Hepatocyte (in vitro differentiated cells): ENCODE data around the gene ERGIC1. TPM values are rescaled to one million over a fixed set of nuclear protein-coding genes. Genes with fewer than 3 reads are reported as not detected.

Source experiments
- DNase-seq: peaks from one replicate; pipeline ENCODE4 v3.0.0-alpha.2; 2016; ENCODE audit warnings: low spot score
- H2AFZ ChIP-seq: fragments of 200-600 bp; sonication (generic); 2 replicates; pipeline ENCODE4 v1.6.0; 2016; ENCODE audit warnings: antibody characterized with exemption, mild to moderate bottlenecking
- H3K27ac ChIP-seq: fragments of 200-600 bp; sonication (generic); 2 replicates; pipeline ENCODE4 v1.5.1; 2016; ENCODE audit warnings: mild to moderate bottlenecking
- H3K27me3 ChIP-seq: fragments of 200-600 bp; sonication (generic); 2 replicates; pipeline ENCODE4 v1.6.1; 2016
- H3K36me3 ChIP-seq: fragments of 200-600 bp; sonication (generic); replicated peaks from 2 replicates; pipeline ENCODE4 v1.5.1; 2016; ENCODE audit warnings: low read depth; ENCODE audit not compliant: insufficient read depth
- H3K4me1 ChIP-seq: fragments of 200-600 bp; sonication (generic); 2 replicates; pipeline ENCODE4 v1.5.1; 2016; ENCODE audit warnings: mild to moderate bottlenecking, moderate library complexity; ENCODE audit not compliant: insufficient read depth
- H3K4me2 ChIP-seq: fragments of 200-600 bp; sonication (generic); 2 replicates; pipeline ENCODE4 v1.6.0; 2016
- H3K4me3 ChIP-seq: fragments of 200-600 bp; sonication (generic); 2 replicates; pipeline ENCODE4 v1.5.1; 2016; ENCODE audit warnings: mild to moderate bottlenecking
- H3K79me2 ChIP-seq: fragments of 200-600 bp; sonication (generic); 2 replicates; pipeline ENCODE4 v1.6.0; 2017; ENCODE audit warnings: mild to moderate bottlenecking
- H3K9me2 ChIP-seq: fragments of 200-600 bp; sonication (generic); replicated peaks from 2 replicates; pipeline ENCODE4 v1.6.0; 2017; ENCODE audit warnings: mild to moderate bottlenecking; ENCODE audit not compliant: insufficient read depth
- H3K9me3 ChIP-seq: fragments of 200-600 bp; sonication (generic); 2 replicates; pipeline ENCODE4 v1.5.1; 2016; ENCODE audit warnings: low read depth, mild to moderate bottlenecking
- H4K20me1 ChIP-seq: fragments of 200-600 bp; sonication (generic); 2 replicates; pipeline ENCODE4 v1.6.0; 2016; ENCODE audit warnings: mild to moderate bottlenecking; ENCODE audit not compliant: insufficient read depth, poor library complexity, severe bottlenecking
- CTCF ChIP-seq: fragments of 200-600 bp; sonication (generic); IDR thresholded peaks from 2 replicates; pipeline ENCODE4 v1.5.1; 2016; ENCODE audit warnings: antibody characterized with exemption, mild to moderate bottlenecking; ENCODE audit not compliant: poor library complexity
- EZH2 ChIP-seq: fragments of 200-600 bp; sonication (generic); IDR thresholded peaks from 2 replicates; pipeline ENCODE4 v1.6.1; 2016; ENCODE audit warnings: antibody characterized with exemption, mild to moderate bottlenecking, borderline replicate concordance
- EZH2phosphoT487 ChIP-seq: fragments of 200-600 bp; sonication (generic); IDR thresholded peaks from one replicate; pipeline ENCODE4 v1.6.1; 2018; ENCODE audit warnings: antibody characterized with exemption, mild to moderate bottlenecking, low read depth, moderate library complexity; ENCODE audit not compliant: unreplicated experiment, severe bottlenecking
- WGBS: methylation state at CpG from one replicate; pipeline ENCODE4 v1.1.6; 2016; ENCODE audit warnings: low lambda C conversion rate; ENCODE audit errors: missing lambda C conversion rate; 5-methylcytosine and 5-hydroxymethylcytosine counted together
- polyA plus RNA-seq: library from polyadenylated mRNA; unstranded; fragments of >200 nt; fragmentation: Nextera tagmentation; extraction: Ambion mirVana; gene quantifications from 2 replicates; pipeline ENCODE4 v1.2.1, GENCODE V29; 2016
- total RNA-seq: library from RNA; depleted of rRNA; stranded (reverse); fragments of >200 nt; gene quantifications from 2 replicates; pipeline ENCODE4 v1.2.3, GENCODE V29; 2014

Gene ERGIC1
- total and polyA plus RNA-seq, 2 experiments from 2014 or later, result 39.1 to 107 TPM

- WGBS, result 98% methylated on average over 3 of the region's 3 CpGs
- Histone ChIP-seq H4K20me1 (no peaks in the 10 kb centered on the region), H3K79me2 (no peaks in the 10 kb centered on the region), H2AFZ (no peak overlapping the region), H3K36me3 (no peaks in the 10 kb centered on the region), H3K4me1 (no peaks in the 10 kb centered on the region), H3K27me3 (no peaks in the 10 kb centered on the region), H3K9me3 (no peaks in the 10 kb centered on the region), H3K9me2 (no peaks in the 10 kb centered on the region), H3K27ac (no peak overlapping the region), H3K4me2 (no peak overlapping the region), H3K4me3 (no peak overlapping the region)
- TF ChIP-seq EZH2phosphoT487 (no peak), EZH2 (no peak), CTCF (no peak)
- DNase-seq, result no peak
Measured at GRCh38 chr5:172818081-172818480, 16.0 kb upstream of the ERGIC1 start.

- H3K79me2 ChIP-seq, result no peaks in the 10 kb centered on the region
- no peaks in the 10 kb centered on the region for H3K9me3 ChIP-seq
- no peak overlapping the region for H3K27ac ChIP-seq
- H3K4me2 ChIP-seq, result no peak overlapping the region
- H4K20me1 ChIP-seq, result no peaks in the 10 kb centered on the region
- no peaks in the 10 kb centered on the region for H3K9me2 ChIP-seq
- DNase-seq, result no peak
- no peaks in the 10 kb centered on the region for H3K27me3 ChIP-seq
- no peaks in the 10 kb centered on the region for H3K4me1 ChIP-seq
- WGBS, result 94% methylated on average over 3 of the region's 3 CpGs
- H3K4me3 ChIP-seq, result no peak overlapping the region
- TF ChIP-seq EZH2phosphoT487 (no peak), CTCF (no peak), EZH2 (no peak)
- no peak overlapping the region for H2AFZ ChIP-seq
- no peaks in the 10 kb centered on the region for H3K36me3 ChIP-seq
Measured at GRCh38 chr5:172819569-172819968, 14.5 kb upstream of the ERGIC1 start.

GRCh38 chr5:172820046-172820767 is 13.8 kb upstream of the ERGIC1 start:
- H4K20me1 ChIP-seq, result no peaks in the 10 kb centered on the region
- no peaks in the 10 kb centered on the region for H3K9me3 ChIP-seq
- no peak overlapping the region for H3K4me3 ChIP-seq
- no peaks in the 10 kb centered on the region for H3K36me3 ChIP-seq
- H3K4me2 ChIP-seq, result no peak overlapping the region
- no peaks in the 10 kb centered on the region for H3K27me3 ChIP-seq
- H3K79me2 ChIP-seq, result no peaks in the 10 kb centered on the region
- DNase-seq, result no peak
- TF ChIP-seq EZH2 (no peak), CTCF (no peak), EZH2phosphoT487 (no peak)
- no peaks in the 10 kb centered on the region for H3K9me2 ChIP-seq
- H2AFZ ChIP-seq, result no peak overlapping the region
- no peaks in the 10 kb centered on the region for H3K4me1 ChIP-seq
- no peak overlapping the region for H3K27ac ChIP-seq
- 72% methylated on average over 16 of the region's 16 CpGs for WGBS
